Measurements from ENCODE around the gene ZMYND12. TPM values are rescaled to one million over a fixed set of nuclear protein-coding genes. Genes with fewer than 3 reads are reported as not detected.

Gene ZMYND12
- total and polyA plus RNA-seq, 10 donors = 0.46 to 4.3 (median 1.3) TPM; not detected in 1

- WGBS, 5 donors = 48 to 70% (median 60%) methylated on average over 4 of the region's 4 CpGs
- no peak for DNase-seq
- no peak overlapping the region for H3K4me3 ChIP-seq
- no peaks in the 10 kb centered on the region for H3K9me3 ChIP-seq
- intact Hi-C loops (cut with DNase I; ENCODE audit: low total_unique reads) = no loop called here
- TF ChIP-seq POLR2A (IDR thresholded peaks at IDR 0.05) = no peak
- H3K27me3 ChIP-seq (replicated peaks in 1 of 7) = no peaks in the 10 kb centered on the region
- no peak overlapping the region for H3K27ac ChIP-seq
- no peaks in the 10 kb centered on the region for H3K4me1 ChIP-seq
- H3K36me3 ChIP-seq = no peaks in the 10 kb centered on the region
Observed at GRCh38 chr1:42427240-42427639, 28.6 kb downstream of the ZMYND12 start.

GRCh38 chr1:42424201-42424600 is 31.6 kb downstream of the ZMYND12 start:
- intact Hi-C loops (cut with DNase I; ENCODE audit: low total_unique reads) = no loop called here
- Histone ChIP-seq H3K27ac (no peak overlapping the region), H3K27me3 (replicated peaks in 1 of 7) (no peaks in the 10 kb centered on the region), H3K36me3 (no peaks in the 10 kb centered on the region), H3K4me1 (no peaks in the 10 kb centered on the region), H3K4me3 (no peak overlapping the region), H3K9me3 (no peaks in the 10 kb centered on the region)
- WGBS, 5 donors = 79 to 93% (median 89%) methylated on average over 4 of the region's 4 CpGs
- TF ChIP-seq CTCF (IDR thresholded peaks at IDR 0.05 in 8 of 11, conservative IDR thresholded peaks at IDR 0.05 in 3 of 11) (no peak), POLR2A (IDR thresholded peaks at IDR 0.05) (no peak), POLR2AphosphoS5 (IDR thresholded peaks at IDR 0.05) (no peak)
- DNase-seq = no peak

GRCh38 chr1:42423681-42424080 is 32.1 kb downstream of the ZMYND12 start:
- no peak for DNase-seq
- Histone ChIP-seq H3K4me3 (no peak overlapping the region), H3K27ac (no peak overlapping the region), H3K9me3 (no peaks in the 10 kb centered on the region), H3K4me1 (no peaks in the 10 kb centered on the region), H3K36me3 (no peaks in the 10 kb centered on the region), H3K27me3 (replicated peaks in 1 of 7) (no peaks in the 10 kb centered on the region)
- 88 to 96% (median 93%) methylated on average over 3 of the region's 3 CpGs for WGBS, 5 donors
- intact Hi-C loops (cut with DNase I; ENCODE audit: low total_unique reads) = no loop called here
- no peak for TF ChIP-seq POLR2A (IDR thresholded peaks at IDR 0.05)
- TF ChIP-seq POLR2AphosphoS5 (IDR thresholded peaks at IDR 0.05) = no peak
- TF ChIP-seq CTCF (IDR thresholded peaks at IDR 0.05 in 8 of 11, conservative IDR thresholded peaks at IDR 0.05 in 3 of 11) = no peak

- TF ChIP-seq POLR2AphosphoS5 (IDR thresholded peaks at IDR 0.05) = no peak
- no peak for TF ChIP-seq POLR2A (IDR thresholded peaks at IDR 0.05)
- TF ChIP-seq CTCF (IDR thresholded peaks at IDR 0.05 in 8 of 11, conservative IDR thresholded peaks at IDR 0.05 in 3 of 11) = no peak
- WGBS, 5 donors = 78 to 85% (median 84%) methylated on average over 9 of the region's 9 CpGs
- intact Hi-C loops (cut with DNase I; ENCODE audit: low total_unique reads) = no loop called here
Observed at GRCh38 chr1:42422737-42423136, 33.1 kb downstream of the ZMYND12 start.

More at GRCh38 chr1:42422737-42423136, 33.1 kb downstream of the ZMYND12 start:
- Histone ChIP-seq H3K9me3 (no peaks in the 10 kb centered on the region), H3K27ac (no peak overlapping the region), H3K36me3 (no peaks in the 10 kb centered on the region), H3K4me1 (no peaks in the 10 kb centered on the region), H3K4me3 (no peak overlapping the region), H3K27me3 (replicated peaks in 1 of 7) (no peaks in the 10 kb centered on the region)
- DNase-seq = no peak

Measured in spleen (tissue), 11 donors.